Thoracic aorta (tissue), 2 donors: ENCODE results near the gene SNAPC2. TPM values are rescaled to one million over a fixed set of nuclear protein-coding genes. Genes with fewer than 3 reads are reported as not detected.
"Not testable (repeated sequence)": the region's sequence is repeated elsewhere in the genome, so short reads cannot be mapped to it uniquely, and the experiment has no call there.

ENCODE experiments used
- ATAC-seq: fragments of 150-250 bp; one replicate; pipeline ENCODE4 v1.8.0; 2017; ENCODE audit warnings: low read depth; ENCODE audit not compliant: insufficient number of reproducible peaks, low FRiP score
- DNase-seq: peaks from one replicate; pipeline ENCODE4 v3.0.0-alpha.2; 2020; ENCODE audit warnings: low spot score
- H3K27ac ChIP-seq, 2 donors: fragments of 200-600 bp; sonication (generic); 1 replicate in 1 of 2; 2 replicates in 1 of 2; pipeline ENCODE4 v1.5.1; 2016; ENCODE audit warnings: mild to moderate bottlenecking in 2 of 2, moderate library complexity in 2 of 2
- H3K27me3 ChIP-seq: fragments of 200-600 bp; sonication (generic); replicated peaks from 2 replicates; pipeline ENCODE4 v1.6.0; 2016; ENCODE audit warnings: mild to moderate bottlenecking; ENCODE audit not compliant: insufficient read depth
- H3K36me3 ChIP-seq: fragments of 200-600 bp; sonication (generic); one replicate; pipeline ENCODE4 v1.5.1; 2016
- H3K4me1 ChIP-seq, 2 donors: fragments of 200-600 bp; sonication (generic); 1 replicate in 1 of 2; 2 replicates in 1 of 2; pipeline versions ENCODE4 v1.5.1 to v1.6.0; 2016; ENCODE audit warnings: low read depth in 2 of 2, mild to moderate bottlenecking in 1 of 2; ENCODE audit not compliant: control insufficient read depth in 1 of 2
- H3K4me3 ChIP-seq: fragments of 200-600 bp; sonication (generic); 2 replicates; pipeline ENCODE4 v1.5.1; 2016; ENCODE audit warnings: mild to moderate bottlenecking
- H3K9me3 ChIP-seq: fragments of 200-600 bp; sonication (generic); 2 replicates; pipeline ENCODE4 v1.5.1; 2016
- total RNA-seq, 2 donors: library from RNA; depleted of rRNA; stranded (reverse); fragments of >200 nt; gene quantifications; one replicate each; pipeline versions ENCODE4 v1.1.0 to v1.2.3, GENCODE V29; 2016
- TF ChIP-seq, protein P1 (sequence below): fragments of 200-600 bp; sonication (generic); IDR thresholded peaks from one replicate; pipeline ENCODE4 v1.5.1; 2019; ENCODE audit warnings: antibody characterized with exemption

The SNAPC2 gene
- total RNA-seq, 2 donors from 2014 or later: 13.3 to 26.1 TPM

DNA sequence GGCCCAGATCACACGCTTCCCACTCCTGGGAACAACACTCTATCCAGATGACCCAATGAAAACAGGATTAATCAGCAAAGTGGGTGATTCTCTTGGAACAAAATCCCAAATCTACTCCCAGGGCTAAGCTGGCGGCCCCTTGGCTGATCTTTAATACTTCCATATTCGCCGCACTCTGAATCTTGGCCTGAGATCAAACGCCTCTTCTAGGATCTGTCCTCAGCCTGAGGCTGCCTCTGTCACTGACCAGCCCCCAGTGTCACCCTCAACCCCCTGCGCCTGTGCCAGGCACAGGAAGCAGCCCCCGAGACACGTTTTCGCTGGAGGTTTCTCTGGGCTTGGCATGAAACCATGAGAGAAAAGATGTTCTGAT lies 8.2 kb downstream of the SNAPC2 start:
- TF ChIP-seq, protein P1, sequence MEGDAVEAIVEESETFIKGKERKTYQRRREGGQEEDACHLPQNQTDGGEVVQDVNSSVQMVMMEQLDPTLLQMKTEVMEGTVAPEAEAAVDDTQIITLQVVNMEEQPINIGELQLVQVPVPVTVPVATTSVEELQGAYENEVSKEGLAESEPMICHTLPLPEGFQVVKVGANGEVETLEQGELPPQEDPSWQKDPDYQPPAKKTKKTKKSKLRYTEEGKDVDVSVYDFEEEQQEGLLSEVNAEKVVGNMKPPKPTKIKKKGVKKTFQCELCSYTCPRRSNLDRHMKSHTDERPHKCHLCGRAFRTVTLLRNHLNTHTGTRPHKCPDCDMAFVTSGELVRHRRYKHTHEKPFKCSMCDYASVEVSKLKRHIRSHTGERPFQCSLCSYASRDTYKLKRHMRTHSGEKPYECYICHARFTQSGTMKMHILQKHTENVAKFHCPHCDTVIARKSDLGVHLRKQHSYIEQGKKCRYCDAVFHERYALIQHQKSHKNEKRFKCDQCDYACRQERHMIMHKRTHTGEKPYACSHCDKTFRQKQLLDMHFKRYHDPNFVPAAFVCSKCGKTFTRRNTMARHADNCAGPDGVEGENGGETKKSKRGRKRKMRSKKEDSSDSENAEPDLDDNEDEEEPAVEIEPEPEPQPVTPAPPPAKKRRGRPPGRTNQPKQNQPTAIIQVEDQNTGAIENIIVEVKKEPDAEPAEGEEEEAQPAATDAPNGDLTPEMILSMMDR: no peak
- H3K4me3 ChIP-seq: peak overlapping the region; percentile 62
- ATAC-seq: peak; percentile 2
- no peak for DNase-seq
- no peaks in the 10 kb centered on the region for H3K27me3 ChIP-seq
- no peaks in the 10 kb centered on the region for H3K9me3 ChIP-seq
- H3K27ac ChIP-seq: peak overlapping the region; percentile 91 to 99
- H3K36me3 ChIP-seq: peaks cover 27% of the 10 kb centered on the region
- peaks cover 38 to 58% of the 10 kb centered on the region in 2 donors for H3K4me1 ChIP-seq

DNA sequence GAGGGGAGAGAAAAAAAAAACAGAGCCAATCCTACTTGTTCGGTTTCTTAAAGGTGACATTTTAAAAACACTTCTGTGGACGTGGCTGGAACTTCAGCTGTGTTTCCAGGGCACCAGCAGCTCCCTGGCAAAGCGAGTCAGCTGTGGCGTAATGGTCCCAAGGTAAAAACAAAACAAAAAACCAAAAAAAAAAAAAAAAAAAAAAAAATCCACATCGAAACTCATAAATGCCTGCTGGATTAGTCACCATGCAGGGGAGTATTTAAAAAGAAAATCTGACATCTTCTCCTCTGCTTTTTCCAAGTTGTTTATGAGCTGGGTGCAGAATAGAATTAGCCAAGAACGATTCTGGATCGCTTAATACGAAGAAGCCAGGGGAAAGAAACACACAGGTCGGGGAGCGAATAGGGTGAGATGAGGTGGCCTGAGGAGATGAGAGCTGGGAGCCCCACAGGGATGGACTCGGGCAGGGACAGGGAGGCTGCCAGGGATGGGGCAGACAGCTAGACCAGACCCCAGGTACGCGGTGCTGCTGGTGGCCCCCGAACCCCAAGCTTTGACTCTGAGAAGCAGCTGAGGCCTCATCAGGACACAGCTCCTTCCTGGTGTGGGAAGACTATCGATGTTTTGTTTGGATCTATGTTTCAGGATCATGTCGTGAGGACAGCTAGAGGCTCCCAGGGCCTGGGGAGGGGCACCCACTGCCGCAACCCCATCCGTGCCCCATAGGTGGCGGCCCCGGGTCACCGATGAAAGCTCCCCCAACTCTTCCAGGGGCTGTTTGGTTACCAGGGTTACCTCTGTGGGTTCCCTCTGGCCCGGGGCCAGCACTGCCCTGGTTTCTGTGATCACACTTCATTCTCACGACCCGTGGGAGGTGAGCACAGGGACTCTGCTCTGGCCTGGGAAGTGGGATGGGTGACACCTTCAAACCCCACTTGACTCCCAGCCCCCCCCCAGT lies 8.9 kb downstream of the SNAPC2 start:
- ATAC-seq (peak; percentile 32), DNase-seq (no peak)
- peak overlapping the region; percentile 62 for H3K4me3 ChIP-seq

DNA sequence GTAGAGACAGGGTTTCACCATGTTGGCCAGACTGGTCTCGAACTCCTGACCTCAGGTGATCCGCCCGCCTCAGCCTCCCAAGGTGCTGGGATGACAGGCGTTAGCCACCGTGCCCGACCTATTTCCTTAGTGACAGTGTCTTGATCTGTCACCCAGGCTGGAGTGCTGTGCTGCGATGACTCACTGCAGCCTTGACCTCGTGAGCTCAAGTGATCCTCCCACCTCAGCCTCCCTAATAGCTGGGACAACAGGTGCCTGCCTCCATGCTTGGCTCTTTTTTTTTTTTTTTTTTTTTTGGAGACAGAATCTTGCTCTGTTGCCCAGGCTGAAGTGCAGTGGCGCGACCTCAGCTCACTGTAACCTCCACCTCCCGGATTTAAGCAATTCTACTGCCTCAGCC lies 9.9 kb downstream of the SNAPC2 start:
- peaks cover 39% of the 10 kb centered on the region for H3K36me3 ChIP-seq
- not testable (repeated sequence) for H3K4me3 ChIP-seq

More for the DNA sequence above, 8.9 kb downstream of the SNAPC2 start:
- no peaks in the 10 kb centered on the region for H3K9me3 ChIP-seq
- peak overlapping the region; percentile 91 to 99 for H3K27ac ChIP-seq
- peaks cover 38 to 58% of the 10 kb centered on the region in 2 donors for H3K4me1 ChIP-seq
- H3K27me3 ChIP-seq: no peaks in the 10 kb centered on the region
- peaks cover 34% of the 10 kb centered on the region for H3K36me3 ChIP-seq
- TF ChIP-seq, protein P1: peak; percentile 40

DNA sequence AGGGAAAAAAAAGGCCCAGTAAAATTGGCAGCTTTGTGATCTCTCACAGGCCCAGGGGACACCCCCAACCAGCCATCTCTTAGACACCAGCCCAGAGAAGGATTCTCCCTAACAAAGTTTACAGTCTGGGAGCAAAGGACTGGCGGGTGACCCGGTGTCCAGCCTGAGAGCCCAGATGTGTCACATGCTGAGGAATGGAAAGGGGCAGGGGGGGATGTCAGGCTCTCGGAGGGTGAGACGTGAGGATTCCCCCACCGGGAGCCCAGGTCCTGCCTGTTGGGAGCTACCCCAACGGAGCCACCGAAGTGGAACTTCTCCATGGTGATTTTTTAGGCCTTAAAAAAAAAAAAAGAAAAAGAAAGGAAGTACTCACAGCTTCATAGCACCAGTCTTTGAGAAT lies 10.6 kb downstream of the SNAPC2 start:
- Histone ChIP-seq H3K9me3 (no peaks in the 10 kb centered on the region), H3K4me3 (no peak overlapping the region), H3K27ac (peak overlapping the region; percentile 91 to 99), H3K4me1 (peaks cover 31 to 48% of the 10 kb centered on the region in 2 donors), H3K27me3 (no peaks in the 10 kb centered on the region), H3K36me3 (peaks cover 45% of the 10 kb centered on the region)
- TF ChIP-seq, protein P1: no peak
- no peak for DNase-seq
- no peak for ATAC-seq

More for the DNA sequence above, 9.9 kb downstream of the SNAPC2 start:
- Histone ChIP-seq H3K4me1 (peaks cover 37 to 54% of the 10 kb centered on the region in 2 donors), H3K27ac (peak overlapping the region; percentile 91 to 99)
- not testable (repeated sequence) for H3K9me3 ChIP-seq, H3K27me3 ChIP-seq, DNase-seq, ATAC-seq

DNA sequence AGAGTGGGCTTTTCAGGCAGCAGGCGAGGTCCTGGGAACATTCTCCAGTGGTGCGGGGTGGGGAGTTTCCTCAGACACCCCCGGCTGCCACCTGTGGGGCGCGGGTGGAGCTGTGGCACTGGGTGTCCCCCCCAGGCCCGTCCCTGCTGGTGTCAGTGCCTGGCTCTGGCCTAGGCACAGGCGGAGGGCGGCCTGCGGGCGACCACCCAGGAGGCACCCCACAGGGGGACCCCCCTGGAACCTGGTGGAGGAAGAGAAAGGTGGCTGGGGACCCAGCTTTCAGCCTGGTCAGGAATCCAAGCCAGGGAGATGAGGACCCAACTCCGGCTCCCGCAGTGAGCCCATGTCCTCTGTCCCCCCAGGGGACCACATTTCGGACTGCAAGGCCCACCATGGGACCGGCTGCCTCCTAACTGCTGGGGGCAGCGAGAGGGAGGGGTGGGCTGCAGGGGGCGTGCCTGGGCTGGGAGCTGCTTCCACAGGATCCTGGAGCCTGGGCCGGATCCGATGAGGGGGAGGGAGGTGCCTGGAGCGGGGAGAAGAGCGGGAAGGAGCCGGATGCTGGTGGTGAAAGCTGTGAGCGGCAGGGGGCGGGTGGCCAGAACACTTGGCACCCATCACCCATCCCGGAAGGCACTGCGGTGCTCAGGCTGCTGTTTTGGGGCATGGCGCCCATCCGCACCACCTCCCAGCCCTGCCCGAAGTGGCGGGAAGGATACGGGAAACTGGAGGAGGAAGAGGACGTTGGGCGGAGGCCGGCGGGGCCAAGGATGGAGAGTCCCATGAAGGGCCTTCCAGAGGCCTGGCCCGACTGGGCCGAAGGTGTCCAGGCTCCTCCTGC lies 11.3 kb downstream of the SNAPC2 start:
- no peaks in the 10 kb centered on the region for H3K27me3 ChIP-seq
- peaks cover 52% of the 10 kb centered on the region for H3K36me3 ChIP-seq
- ATAC-seq (no peak), DNase-seq (no peak)
- peak overlapping the region; percentile 42 to 99 for H3K27ac ChIP-seq
- H3K4me3 ChIP-seq: no peak overlapping the region
- H3K9me3 ChIP-seq: no peaks in the 10 kb centered on the region
- TF ChIP-seq, protein P1: no peak
- peaks cover 28 to 44% of the 10 kb centered on the region in 2 donors for H3K4me1 ChIP-seq
